Hematopoietic multipotent progenitor cell treated with erythropoietin and hydrocortisone succinate and interleukin-3 and kit ligand, for 15 days (in vitro differentiated cells): ENCODE data around the gene FIBP.

Experiments used
- DNase-seq: peaks from one replicate; pipeline ENCODE4 v3.0.0-alpha.2; 2015; ENCODE audit warnings: low spot score

FIBP gene

GRCh38 chr11:65844231-65844872, 43.9 kb downstream of the FIBP start:
- DNase-seq = no peak

GRCh38 chr11:65843811-65844210, 44.5 kb downstream of the FIBP start:
- DNase-seq = no peak

GRCh38 chr11:65842144-65842543, 46.1 kb downstream of the FIBP start:
- DNase-seq = no peak

GRCh38 chr11:65834202-65834601, 54.1 kb downstream of the FIBP start:
- no peak for DNase-seq
